Activated CD8-positive, alpha-beta memory T cell treated with anti-CD3 and anti-CD28 coated beads, Interleukin-2, amount 50 U/mL, for 24 hours (primary cell): ENCODE results near the gene IQSEC3.

Experiments used
- DNase-seq: peaks from one replicate; pipeline ENCODE4 v3.0.0-alpha.2; 2020; ENCODE audit errors: extremely low read depth

IQSEC3 gene

GRCh38 chr12:138898-139534, 72.4 kb downstream of the IQSEC3 start:
- DNase-seq, result no peak

GRCh38 chr12:139585-139984, 73.0 kb downstream of the IQSEC3 start:
- DNase-seq, result no peak

- DNase-seq, result no peak
These were observed 73.6 kb downstream of the IQSEC3 start for GRCh38 chr12:140162-140561.

GRCh38 chr12:143964-144649, 77.5 kb downstream of the IQSEC3 start:
- DNase-seq, result no peak

- no peak for DNase-seq
These were observed 78.2 kb downstream of the IQSEC3 start for GRCh38 chr12:144650-145284.

- DNase-seq, result no peak
These were observed 78.9 kb downstream of the IQSEC3 start for GRCh38 chr12:145369-145960.

- no peak for DNase-seq
These were observed 80.7 kb downstream of the IQSEC3 start for GRCh38 chr12:147242-147641.

GRCh38 chr12:148676-149416, 82.3 kb downstream of the IQSEC3 start:
- no peak for DNase-seq

- DNase-seq, result no peak
These were observed 85.0 kb downstream of the IQSEC3 start for GRCh38 chr12:151579-151978.

- no peak for DNase-seq
These were observed 85.9 kb downstream of the IQSEC3 start for GRCh38 chr12:152440-152839.

GRCh38 chr12:153080-153746, 86.6 kb downstream of the IQSEC3 start:
- peak; percentile 8 for DNase-seq

- DNase-seq, result no peak
These were observed 87.5 kb downstream of the IQSEC3 start for GRCh38 chr12:154058-154457.

GRCh38 chr12:155006-155405, 88.4 kb downstream of the IQSEC3 start:
- no peak for DNase-seq

- DNase-seq, result no peak
These were observed 89.1 kb downstream of the IQSEC3 start for GRCh38 chr12:155646-156045.

- DNase-seq, result no peak
These were observed 90.4 kb downstream of the IQSEC3 start for GRCh38 chr12:156945-157344.

GRCh38 chr12:157644-158043, 91.1 kb downstream of the IQSEC3 start:
- DNase-seq, result no peak

GRCh38 chr12:159156-159782, 92.7 kb downstream of the IQSEC3 start:
- DNase-seq, result no peak

- no peak for DNase-seq
These were observed 94.3 kb downstream of the IQSEC3 start for GRCh38 chr12:160858-161257.

- no peak for DNase-seq
These were observed 95.3 kb downstream of the IQSEC3 start for GRCh38 chr12:161823-162222.

GRCh38 chr12:162467-163307, 96.1 kb downstream of the IQSEC3 start:
- DNase-seq, result no peak
